Stimulated activated CD4-positive, alpha-beta T cell treated with anti-CD3 and anti-CD28 coated beads, Interleukin-15, amount 100 ng/mL, for 24 hours (primary cell): Measurements from ENCODE around the gene KCNQ5.

Experiments used
- DNase-seq: peaks from one replicate; pipeline ENCODE4 v3.0.0-alpha.2; 2020

KCNQ5 gene

DNA sequence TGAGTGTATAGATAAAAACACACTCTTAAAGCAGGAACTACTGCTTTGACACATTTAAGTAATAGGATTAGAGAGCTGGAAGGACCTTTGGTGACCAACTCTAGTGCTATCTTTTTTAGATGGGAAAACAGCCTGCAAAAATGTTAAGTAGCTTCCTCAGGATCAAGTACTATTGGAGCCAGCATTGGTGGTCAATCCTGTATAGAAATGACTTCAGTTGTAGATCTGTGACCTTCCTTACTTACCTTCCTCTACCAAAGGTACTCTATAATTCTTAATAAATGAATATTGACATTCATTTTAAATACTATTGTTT is 18.7 kb downstream of the KCNQ5 start:
- no peak for DNase-seq

- DNase-seq = no peak
These were observed 20.6 kb downstream of the KCNQ5 start for GRCh38 chr6:72642435-72642834.

GRCh38 chr6:72643214-72643613 is 21.4 kb downstream of the KCNQ5 start:
- DNase-seq = no peak

DNA sequence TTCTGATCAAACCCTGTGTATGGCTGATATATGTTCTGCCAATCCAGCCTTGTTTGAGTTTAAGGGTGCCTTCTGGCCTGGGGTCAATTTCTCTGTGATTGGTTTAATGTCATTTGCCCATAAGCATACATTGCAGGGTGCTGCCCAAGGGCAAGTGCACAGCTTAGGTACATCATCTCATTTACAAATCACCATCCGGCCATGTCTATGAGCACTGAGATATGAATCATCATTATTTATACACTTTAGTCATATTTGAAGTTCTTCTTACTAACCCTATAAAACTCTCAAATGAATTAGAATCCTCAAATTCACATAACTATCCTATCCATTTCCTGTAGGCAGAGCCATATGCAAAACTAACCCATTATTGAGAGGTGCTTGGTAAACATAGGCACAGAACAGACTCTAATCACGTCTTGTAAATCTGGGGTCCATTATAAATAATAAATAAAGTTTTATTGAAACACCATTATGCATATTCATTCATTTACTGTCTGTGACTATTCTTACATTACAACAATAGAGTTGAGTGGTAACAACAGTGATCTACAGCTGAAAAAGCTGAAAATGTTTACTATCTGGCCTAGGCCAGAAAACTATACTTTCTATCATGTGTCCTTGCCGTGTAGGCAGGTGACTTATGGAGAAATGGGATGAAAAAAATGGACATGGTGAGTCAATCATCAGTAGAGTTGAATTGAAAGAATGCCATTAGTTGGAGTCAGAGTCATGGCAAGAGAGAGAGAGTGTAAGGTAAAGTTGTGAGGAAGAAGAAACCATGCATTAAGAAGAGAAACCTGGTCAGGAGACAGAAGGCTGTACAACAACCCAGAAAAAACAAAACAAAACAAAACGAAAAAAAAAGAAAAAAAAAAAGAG is 25.0 kb downstream of the KCNQ5 start:
- no peak for DNase-seq

- DNase-seq = no peak
These were observed 25.6 kb downstream of the KCNQ5 start for GRCh38 chr6:72647489-72647888.

- peak; percentile 10 for DNase-seq
These were observed 27.4 kb downstream of the KCNQ5 start for GRCh38 chr6:72649032-72649984.

DNA sequence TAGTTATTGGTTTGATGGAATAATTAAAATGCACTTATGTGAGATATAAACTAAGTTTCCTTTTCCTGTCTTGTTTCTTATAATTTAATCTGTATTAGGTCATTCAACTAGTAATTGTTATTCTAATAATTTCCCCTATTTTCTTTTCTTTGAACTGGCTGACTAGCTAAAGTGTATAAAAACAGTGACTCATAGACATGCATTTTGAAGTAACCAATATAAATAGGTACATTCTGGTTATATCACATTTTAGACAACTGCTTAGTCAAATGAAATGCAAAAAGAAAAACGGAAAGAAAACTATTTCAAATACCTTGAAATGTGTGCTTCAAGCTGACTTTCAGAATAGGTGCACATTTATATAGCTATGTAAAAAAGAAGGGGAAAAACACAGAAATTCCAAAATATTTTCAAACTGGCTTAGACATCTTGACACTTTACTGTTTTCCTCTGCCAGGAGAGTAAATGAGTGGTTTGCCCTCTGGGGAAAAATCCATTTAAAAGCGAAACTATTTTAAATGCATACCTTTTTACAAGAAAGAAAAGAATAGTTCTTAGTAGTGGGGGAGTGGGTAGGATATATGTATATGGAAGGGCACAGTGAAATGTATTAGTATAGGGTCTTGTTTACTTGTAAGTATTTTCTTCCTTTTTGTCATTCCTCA is 28.3 kb downstream of the KCNQ5 start:
- DNase-seq = no peak

- no peak for DNase-seq
These were observed 29.3 kb downstream of the KCNQ5 start for GRCh38 chr6:72651174-72651573.

DNA sequence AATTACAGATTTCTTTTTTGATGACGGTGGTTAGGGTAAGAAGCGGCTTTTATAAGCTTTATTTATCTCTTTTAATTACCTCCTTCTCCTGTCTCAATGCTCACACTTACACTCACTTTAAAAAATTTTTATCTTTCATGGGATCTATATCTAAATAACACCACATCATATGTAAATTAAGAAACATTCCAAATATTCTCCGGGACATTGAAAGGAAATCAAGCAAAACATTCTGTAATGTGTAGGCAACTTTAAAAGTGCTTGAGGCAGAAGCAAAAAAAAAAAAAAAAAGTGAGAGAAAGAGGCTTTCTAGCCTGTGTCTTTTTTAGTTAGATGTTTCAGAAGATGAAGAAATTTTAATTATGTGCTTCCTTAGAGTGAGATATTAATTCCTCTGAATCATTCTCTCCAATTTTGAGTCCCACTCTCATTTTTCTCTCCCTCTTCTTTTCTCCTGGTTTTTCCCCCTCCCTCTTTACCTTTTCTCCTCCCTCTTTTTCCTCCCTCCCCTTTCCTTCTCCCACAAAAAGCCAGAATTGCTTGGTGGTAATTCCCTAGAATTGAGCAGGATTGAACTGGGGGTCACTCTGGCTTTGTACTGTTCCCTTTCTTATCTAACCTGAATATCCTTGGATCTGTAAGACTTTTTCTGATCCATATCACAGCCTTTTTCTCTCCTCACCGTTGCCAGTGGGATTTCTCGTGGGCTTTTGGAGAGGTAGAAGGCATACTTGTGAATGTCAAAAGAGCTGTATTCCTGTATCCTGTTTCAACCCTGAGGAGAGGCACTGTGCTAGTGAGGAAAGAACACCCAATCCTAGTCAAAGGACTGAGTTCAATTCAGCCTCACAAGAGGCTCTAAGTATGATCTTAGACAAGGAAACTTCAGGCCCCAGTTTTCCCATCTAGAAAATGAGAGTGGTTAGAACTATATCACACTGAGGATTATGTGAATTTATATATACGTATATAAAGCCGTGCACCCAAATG is 30.4 kb downstream of the KCNQ5 start:
- DNase-seq = no peak

DNA sequence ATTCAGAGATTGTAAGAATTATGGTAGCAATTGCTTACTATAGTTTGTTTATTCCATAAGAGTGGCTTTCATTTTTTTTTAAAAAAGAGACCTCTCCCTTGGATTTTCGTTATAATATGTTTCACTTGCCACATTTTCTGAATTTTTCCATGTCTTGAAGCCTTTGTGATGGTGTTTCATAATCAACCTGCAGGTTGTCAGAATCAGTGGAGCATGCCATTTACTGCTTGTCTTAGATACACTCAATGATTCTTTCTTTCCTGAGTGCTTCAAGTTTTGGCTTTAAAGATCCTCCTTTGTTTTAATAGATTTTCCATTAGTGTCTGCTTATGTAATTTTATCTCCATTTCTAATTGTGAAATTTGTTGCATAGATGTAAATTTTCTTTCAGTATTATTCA is 31.2 kb downstream of the KCNQ5 start:
- DNase-seq = no peak

DNA sequence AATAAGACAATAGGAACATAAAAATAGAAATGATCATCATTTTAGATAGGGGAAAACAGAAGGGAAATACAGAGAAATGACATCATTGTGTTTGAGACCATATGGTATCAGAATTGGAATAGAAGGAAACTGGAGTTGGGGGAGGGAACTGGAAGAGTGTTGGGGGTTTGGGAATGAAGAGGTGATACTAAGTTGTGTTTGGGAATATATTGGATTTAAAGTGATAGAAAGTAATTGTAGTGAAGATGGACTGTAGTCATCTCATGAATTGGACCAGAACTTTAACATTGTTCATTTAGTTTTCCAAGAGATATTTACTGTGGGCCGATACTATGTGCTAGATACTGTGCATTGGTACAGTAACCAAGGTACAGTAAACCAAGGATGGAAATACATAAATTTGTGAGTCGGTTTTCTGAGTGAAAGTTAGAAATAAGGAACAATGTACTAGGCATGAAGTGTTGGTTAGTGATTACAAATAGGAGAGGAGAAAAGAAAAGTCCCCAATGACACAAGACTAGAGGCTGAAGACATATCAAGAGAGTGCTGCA is 32.3 kb downstream of the KCNQ5 start:
- no peak for DNase-seq

DNA sequence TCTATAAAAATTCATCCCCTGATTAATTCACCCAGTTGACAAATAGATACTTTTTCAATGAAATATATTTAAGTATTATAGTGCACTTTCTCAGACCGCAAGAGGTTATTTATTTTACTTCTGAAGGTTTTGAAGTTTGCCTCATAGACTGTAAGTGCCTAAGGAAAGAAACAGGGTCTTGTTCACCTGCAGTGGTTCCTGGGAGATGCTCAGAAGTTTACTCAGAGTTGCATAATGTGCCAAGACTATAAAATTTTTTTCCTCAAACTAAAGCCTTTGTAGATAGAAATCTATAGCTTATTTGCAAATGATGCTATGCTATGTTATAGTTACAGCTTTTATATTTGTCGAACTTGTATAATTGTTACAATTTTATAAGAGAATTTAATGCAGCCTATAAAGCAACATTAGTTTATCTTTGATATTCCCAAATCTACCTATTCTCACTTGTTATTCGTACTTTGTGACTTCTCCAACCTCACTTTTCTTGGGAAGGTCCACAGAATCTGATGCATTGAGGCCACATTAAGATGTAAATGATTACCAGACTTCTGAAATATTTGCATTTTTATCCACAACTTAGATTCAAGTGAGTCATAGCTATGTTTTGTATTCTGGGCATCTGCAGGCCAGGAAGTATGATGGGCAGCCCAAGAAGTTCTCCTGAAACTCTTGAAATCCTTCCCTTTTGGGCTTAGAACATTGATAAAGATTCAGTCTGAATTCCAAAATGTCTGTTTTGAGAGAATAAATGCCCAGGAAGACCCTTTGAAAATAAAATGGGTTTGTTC is 35.7 kb downstream of the KCNQ5 start:
- DNase-seq = no peak

- DNase-seq = no peak
These were observed 37.9 kb downstream of the KCNQ5 start for GRCh38 chr6:72659754-72660153.

DNA sequence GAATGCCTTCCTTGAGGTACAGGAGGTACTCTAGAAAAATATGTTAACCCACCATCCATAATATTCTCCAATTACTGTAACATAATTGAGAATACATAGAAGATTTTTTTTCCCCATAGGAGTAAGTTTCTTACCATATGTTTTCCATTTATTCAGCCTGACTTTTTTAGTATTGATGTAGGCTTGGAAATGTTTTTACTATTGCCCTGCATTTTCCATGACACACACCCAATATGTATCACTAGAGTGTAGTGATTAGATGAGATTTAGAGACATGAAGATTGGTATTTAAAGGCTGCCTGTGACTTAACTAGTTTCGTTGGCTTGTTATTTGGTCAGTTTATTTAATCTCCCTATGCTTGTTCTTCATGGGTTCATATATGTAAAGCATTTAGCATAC is 39.5 kb downstream of the KCNQ5 start:
- DNase-seq = no peak

GRCh38 chr6:72665599-72665998 is 43.7 kb downstream of the KCNQ5 start:
- no peak for DNase-seq

DNA sequence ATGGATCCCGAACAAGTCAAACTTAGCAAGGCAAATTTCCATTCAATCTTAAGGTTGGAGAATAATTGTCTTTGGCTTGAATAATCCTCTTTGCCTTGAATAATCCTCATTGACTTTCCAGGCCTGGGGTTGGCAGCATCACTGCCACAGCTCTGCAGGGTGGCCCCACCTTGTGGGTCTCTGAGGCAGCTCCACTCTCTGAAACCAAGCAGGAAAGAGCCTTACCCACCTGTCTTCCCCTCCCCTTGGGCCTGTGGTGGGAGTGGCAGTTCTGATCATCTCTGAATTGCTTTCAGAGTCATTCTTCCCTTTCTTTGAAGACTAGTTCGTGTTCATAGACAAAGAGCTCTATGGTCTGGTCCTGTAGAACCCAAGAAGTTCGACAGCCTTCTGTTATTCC is 47.5 kb downstream of the KCNQ5 start:
- DNase-seq = no peak

- DNase-seq = no peak
These were observed 51.0 kb downstream of the KCNQ5 start for GRCh38 chr6:72672906-72673305.

DNA sequence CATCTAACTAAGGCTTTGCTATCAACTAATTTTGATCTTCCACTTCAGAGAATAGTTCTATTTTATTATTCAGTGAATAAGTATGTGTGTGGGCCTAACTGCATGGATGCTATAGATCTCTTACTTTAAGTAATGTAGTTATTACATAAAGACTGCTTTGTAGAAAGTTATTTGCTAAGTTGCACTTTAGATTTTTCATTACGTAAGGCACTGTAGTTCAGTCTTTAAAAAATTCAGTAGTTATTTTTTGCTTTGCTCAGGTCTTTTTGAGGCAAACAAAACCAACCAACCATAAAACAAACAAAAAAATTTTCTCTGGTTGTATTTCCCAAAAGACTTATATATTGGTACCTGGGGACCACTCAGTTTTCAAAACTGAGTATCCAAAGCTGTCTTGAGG is 53.0 kb downstream of the KCNQ5 start:
- DNase-seq = no peak

DNA sequence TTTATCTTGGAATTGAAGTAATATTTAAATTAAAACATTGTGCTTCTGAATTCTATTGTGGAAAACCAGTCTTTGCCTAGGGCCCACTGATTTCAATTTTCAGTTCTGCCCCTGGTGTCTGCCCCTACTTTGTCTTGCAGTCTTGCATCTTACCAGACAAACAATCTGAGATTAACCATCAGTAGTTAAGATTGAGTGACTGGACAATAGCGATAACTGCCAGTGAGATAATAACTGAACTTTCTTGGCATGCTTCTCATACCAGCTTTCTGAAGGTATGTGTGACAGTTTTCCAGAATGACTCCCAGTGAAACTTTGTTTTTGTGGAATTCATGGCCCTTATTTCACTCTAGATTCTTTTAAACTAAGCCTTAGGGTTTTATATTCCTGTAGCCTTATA is 53.5 kb downstream of the KCNQ5 start:
- DNase-seq = no peak

- DNase-seq = no peak
These were observed 55.1 kb downstream of the KCNQ5 start for GRCh38 chr6:72676995-72677394.

DNA sequence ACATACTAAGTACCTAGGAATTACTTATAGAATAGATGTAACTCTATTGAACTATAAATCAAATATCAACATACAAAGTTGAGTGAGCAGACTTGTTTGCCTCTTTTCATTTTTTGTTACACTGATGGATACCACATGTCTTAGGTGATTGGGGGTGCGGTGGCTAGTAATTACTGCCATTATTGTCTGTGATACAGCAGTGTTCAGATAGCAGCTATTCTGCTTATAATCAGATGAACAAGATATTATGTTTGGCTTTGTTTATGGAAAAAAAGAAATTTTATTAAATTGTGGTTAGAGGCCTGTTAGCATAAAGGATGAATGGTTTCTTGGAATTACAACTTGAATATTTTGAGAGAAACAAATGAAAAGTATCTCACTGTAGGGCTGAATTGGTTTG is 55.9 kb downstream of the KCNQ5 start:
- DNase-seq = no peak
